ENCODE results near the gene GPR141. TPM values are rescaled to one million over a fixed set of nuclear protein-coding genes. Genes with fewer than 3 reads are reported as not detected.

The GPR141 gene
- total and polyA plus RNA-seq, 7 donors = 0.82 to 1.2 (median 1.2) TPM; not detected in 4

GRCh38 chr7:37740398-37740797 lies 56.8 kb downstream of the GPR141 start:
- no peak for DNase-seq
- Histone ChIP-seq H3K4me3 (no peak overlapping the region), H3K4me1 (no peaks in the 10 kb centered on the region), H3K36me3 (no peaks in the 10 kb centered on the region), H3K9me3 (no peaks in the 10 kb centered on the region), H3K27ac (no peak overlapping the region), H3K27me3 (no peaks in the 10 kb centered on the region)
- TF ChIP-seq EP300 (IDR thresholded peaks at IDR 0.05) (no peak), CTCF (IDR thresholded peaks at IDR 0.05) (no peak), POLR2AphosphoS5 (IDR thresholded peaks at IDR 0.05) (no peak), POLR2A (IDR thresholded peaks at IDR 0.05) (no peak)
- WGBS, 2 donors = 94% methylated on average over 7 of the region's 7 CpGs
- intact Hi-C loops (cut with DNase I) = no loop called here

GRCh38 chr7:37741776-37742175 lies 58.2 kb downstream of the GPR141 start:
- H3K4me1 ChIP-seq = no peaks in the 10 kb centered on the region

GRCh38 chr7:37751096-37751495 lies 67.5 kb downstream of the GPR141 start:
- Histone ChIP-seq H3K27ac (no peak overlapping the region), H3K9me3 (no peaks in the 10 kb centered on the region), H3K27me3 (no peaks in the 10 kb centered on the region), H3K4me1 (no peaks in the 10 kb centered on the region), H3K4me3 (no peak overlapping the region), H3K36me3 (no peaks in the 10 kb centered on the region)
- 69 to 80% methylated on average over 1 of the region's 1 CpG for WGBS, 2 donors
- no peak for DNase-seq
- intact Hi-C loops (cut with DNase I) = no loop called here
- TF ChIP-seq CTCF (IDR thresholded peaks at IDR 0.05) (no peak), POLR2A (IDR thresholded peaks at IDR 0.05) (no peak), EP300 (IDR thresholded peaks at IDR 0.05) (no peak), POLR2AphosphoS5 (IDR thresholded peaks at IDR 0.05) (no peak)

More at GRCh38 chr7:37741776-37742175, 58.2 kb downstream of the GPR141 start:
- 15 to 26% methylated on average over 2 of the region's 2 CpGs for WGBS, 2 donors
- Histone ChIP-seq H3K27ac (no peak overlapping the region), H3K4me3 (no peak overlapping the region), H3K36me3 (no peaks in the 10 kb centered on the region), H3K27me3 (no peaks in the 10 kb centered on the region), H3K9me3 (no peaks in the 10 kb centered on the region)
- intact Hi-C loops (cut with DNase I) = no loop called here
- DNase-seq = no peak
- TF ChIP-seq POLR2AphosphoS5 (IDR thresholded peaks at IDR 0.05) (no peak), EP300 (IDR thresholded peaks at IDR 0.05) (no peak), POLR2A (IDR thresholded peaks at IDR 0.05) (no peak), CTCF (IDR thresholded peaks at IDR 0.05) (no peak)

DNA sequence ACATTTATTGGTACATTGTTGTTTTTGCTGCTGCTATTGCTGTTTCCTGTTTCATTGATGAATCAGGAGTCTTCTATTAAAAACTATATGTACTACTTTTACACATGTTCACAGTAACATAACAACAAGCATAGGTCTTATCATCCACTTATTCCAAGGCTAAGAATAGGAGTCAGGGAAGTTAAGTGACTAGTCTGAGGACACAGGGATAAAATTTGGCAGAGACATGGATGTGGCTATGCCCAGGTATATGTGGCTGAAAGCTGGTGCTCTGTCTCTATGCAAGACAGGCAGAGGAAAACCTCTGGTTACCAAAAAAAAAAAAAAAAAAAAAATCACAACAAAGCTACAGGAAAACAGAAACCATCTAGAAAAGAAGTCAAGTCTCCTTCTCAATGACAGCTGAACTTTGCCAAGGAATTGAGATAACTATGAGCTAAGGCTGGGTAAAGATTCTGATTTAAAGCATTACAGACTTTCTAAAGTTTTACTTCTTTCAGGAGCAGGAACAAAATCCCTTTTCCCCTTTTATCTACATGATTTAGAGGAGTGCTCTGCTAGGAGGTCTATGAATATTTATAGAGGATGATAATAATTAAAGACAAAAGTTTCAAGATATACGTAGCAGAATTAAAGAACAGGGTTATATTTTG lies 70.0 kb downstream of the GPR141 start:
- no peak overlapping the region for H3K27ac ChIP-seq
- no peaks in the 10 kb centered on the region for H3K27me3 ChIP-seq
- no peaks in the 10 kb centered on the region for H3K9me3 ChIP-seq
- H3K4me1 ChIP-seq = no peaks in the 10 kb centered on the region
- H3K36me3 ChIP-seq = no peaks in the 10 kb centered on the region
- TF ChIP-seq CTCF (IDR thresholded peaks at IDR 0.05) = no peak
- no peak for TF ChIP-seq POLR2AphosphoS5 (IDR thresholded peaks at IDR 0.05)
- no peak for TF ChIP-seq POLR2A (IDR thresholded peaks at IDR 0.05)
- TF ChIP-seq EP300 (IDR thresholded peaks at IDR 0.05) = no peak
- no peak overlapping the region for H3K4me3 ChIP-seq
- intact Hi-C loops (cut with DNase I) = no loop called here
- no peak for DNase-seq
- WGBS, 2 donors = 53 to 87% methylated on average over 1 of the region's 1 CpG

Measured in sigmoid colon (tissue), 7 donors.